CD4-positive, alpha-beta memory T cell (primary cell): ENCODE measurements around the gene CHSY1. TPM values are rescaled to one million over a fixed set of nuclear protein-coding genes. Genes with fewer than 3 reads are reported as not detected.

Experiments
- CTCF ChIA-PET: fragments of 350-600 bp; sonication (Branson Sonifier 250); formaldehyde crosslinking; loops from one replicate; lab custom pipeline; 2021; ENCODE audit warnings: inconsistent platforms; ENCODE audit not compliant: partially characterized antibody; lab: Charles Lee
- POLR2A ChIA-PET: fragments of 350-600 bp; sonication (Branson Sonifier 250); formaldehyde crosslinking; loops from one replicate; lab custom pipeline; 2021; ENCODE audit not compliant: partially characterized antibody; lab: Charles Lee
- DNase-seq, 5 donors: peaks; one replicate each; pipeline versions ENCODE4 v3.0.0 to v3.0.0-alpha.2; 2020 to 2022; ENCODE audit warnings: mixed read lengths in 1 of 5
- H3K27ac ChIP-seq: one replicate; pipeline ENCODE4 v1.7.0; 2013; ENCODE audit warnings: low read depth, low read length
- H3K27me3 ChIP-seq: 2 replicates; pipeline ENCODE4 v1.7.0; 2013; ENCODE audit warnings: mild to moderate bottlenecking, low read length, moderate library complexity; ENCODE audit not compliant: insufficient read depth
- H3K36me3 ChIP-seq: 2 replicates; pipeline ENCODE4 v1.7.0; 2013; ENCODE audit warnings: mild to moderate bottlenecking, low read length, moderate library complexity; ENCODE audit not compliant: insufficient read depth
- H3K4me1 ChIP-seq: 2 replicates; pipeline ENCODE4 v1.7.0; 2013; ENCODE audit warnings: mild to moderate bottlenecking, low read length, moderate library complexity; ENCODE audit not compliant: insufficient read depth
- H3K4me3 ChIP-seq, 2 donors: one replicate each; pipeline ENCODE4 v1.7.0; 2013; ENCODE audit warnings: low read length in 2 of 2, mild to moderate bottlenecking in 1 of 2
- H3K9me3 ChIP-seq, 2 donors: one replicate each; pipeline ENCODE4 v1.7.0; 2013; ENCODE audit warnings: low read length in 2 of 2, control low read depth in 1 of 2; ENCODE audit not compliant: control insufficient read depth in 1 of 2
- H3K27ac Mint-ChIP-seq, 7 donors: one replicate each; pipeline ENCODE4 v1.8.0; 2020 to 2021; ENCODE audit warnings: mixed read lengths in 7 of 7, mild to moderate bottlenecking in 6 of 7, inconsistent platforms in 3 of 7, moderate library complexity in 3 of 7
- H3K27me3 Mint-ChIP-seq, 2 donors: one replicate each; pipeline ENCODE4 v1.8.0; 2020 to 2021; ENCODE audit warnings: mixed read lengths in 2 of 2
- H3K36me3 Mint-ChIP-seq, 2 donors: one replicate each; pipeline ENCODE4 v1.8.0; 2020 to 2021; ENCODE audit warnings: mixed read lengths in 2 of 2, inconsistent platforms in 1 of 2, mild to moderate bottlenecking in 1 of 2
- H3K4me1 Mint-ChIP-seq, 4 donors: one replicate each; pipeline ENCODE4 v1.8.0; 2020 to 2021; ENCODE audit warnings: mixed read lengths in 4 of 4, mild to moderate bottlenecking in 1 of 4
- H3K4me3 Mint-ChIP-seq, 8 donors: one replicate each; pipeline ENCODE4 v1.8.0; 2020 to 2021; ENCODE audit warnings: mixed read lengths in 8 of 8, mild to moderate bottlenecking in 7 of 8, moderate library complexity in 6 of 8, inconsistent platforms in 3 of 8
- H3K9me3 Mint-ChIP-seq, 8 donors: one replicate each; pipeline ENCODE4 v1.8.0; 2020 to 2021; ENCODE audit warnings: mixed read lengths in 8 of 8, mild to moderate bottlenecking in 5 of 8, inconsistent platforms in 3 of 8, moderate library complexity in 1 of 8
- intact Hi-C: fragments of 100-400 bp; cut with micrococcal nuclease; formaldehyde crosslinking; loops from one replicate; pipeline ENCODE4 v1.15.1; 2023
- polyA plus RNA-seq, 2 donors: library from polyadenylated mRNA; unstranded; fragments of 300-500 nt; fragmentation: Illumina TruSeq; gene quantifications; one replicate each; pipeline ENCODE4 v1.2.3, GENCODE V29; 2021
- total RNA-seq, 2 experiments: library from RNA; stranded (reverse); gene quantifications; one replicate each; pipeline ENCODE4 v1.2.3, GENCODE V29; 2021

CHSY1 gene
- total and polyA plus RNA-seq, 4 experiments from 2014 or later = 0.64 to 11.9 (median 6.9) TPM

GRCh38 chr15:101159096-101159935 lies 92.5 kb downstream of the CHSY1 start:
- POLR2A ChIA-PET = no interaction called here

DNA sequence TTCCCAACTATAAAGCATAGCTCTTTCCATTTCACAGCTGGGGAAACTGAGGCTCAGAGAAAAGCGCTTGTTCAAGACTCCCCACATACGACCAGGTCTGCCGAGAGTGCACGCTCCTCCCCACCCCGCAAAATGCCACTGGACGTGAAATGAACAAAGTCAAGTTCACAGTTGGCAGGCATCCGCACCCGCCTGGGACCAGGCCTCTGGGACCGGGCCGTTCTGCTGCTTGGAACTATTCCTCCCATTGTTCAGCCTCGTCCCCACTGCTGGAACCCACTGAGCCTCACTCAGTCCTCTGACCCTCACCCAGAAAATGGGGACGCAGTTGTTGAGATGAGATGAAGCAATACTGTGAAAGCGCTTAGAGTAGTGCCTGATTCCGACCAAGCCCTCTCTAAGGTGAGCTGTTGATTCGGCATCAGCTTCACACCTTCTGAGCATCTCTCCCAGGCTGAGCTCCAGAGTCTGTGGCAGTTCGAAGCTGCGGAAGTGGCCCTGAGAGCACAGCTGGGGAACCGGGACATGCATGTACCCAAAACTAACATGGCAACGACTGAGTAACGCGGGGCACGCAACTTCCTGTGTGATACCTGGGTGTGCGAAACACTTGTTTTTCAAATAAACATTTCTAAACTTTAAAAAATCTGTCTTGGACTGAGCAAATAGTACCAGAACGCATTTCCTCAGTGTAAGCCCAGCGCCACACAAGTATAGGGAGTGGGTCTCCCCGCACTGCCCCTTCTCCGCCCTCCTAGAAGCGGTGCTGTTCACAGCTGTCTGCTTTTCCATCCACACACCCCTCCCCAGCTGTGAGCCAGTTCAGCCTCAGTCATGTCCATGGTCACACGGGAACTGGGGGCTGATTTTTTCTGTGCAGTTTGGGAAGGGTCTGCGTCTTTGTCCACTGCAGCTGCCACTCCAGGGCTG lies 93.4 kb downstream of the CHSY1 start:
- Mint-ChIP-seq H3K27ac (no peak overlapping the region), H3K36me3 (no peaks in the 10 kb centered on the region), H3K9me3 (peaks cover 0 to 7% (median 3%) of the 10 kb centered on the region in 8 donors), H3K27me3 (no peaks in the 10 kb centered on the region), H3K4me3 (no peak overlapping the region), H3K4me1 (peaks cover 0 to 4% (median 3%) of the 10 kb centered on the region in 4 donors)
- no peaks in the 10 kb centered on the region for H3K9me3 ChIP-seq
- H3K27ac ChIP-seq = no peak overlapping the region
- H3K27me3 ChIP-seq = no peaks in the 10 kb centered on the region
- CTCF ChIA-PET = no interaction called here
- H3K4me3 ChIP-seq = no peak overlapping the region
- no peaks in the 10 kb centered on the region for H3K4me1 ChIP-seq
- POLR2A ChIA-PET = no interaction called here
- DNase-seq = no peak
- no peaks in the 10 kb centered on the region for H3K36me3 ChIP-seq
- intact Hi-C loops = no loop called here

More at GRCh38 chr15:101159096-101159935, 92.5 kb downstream of the CHSY1 start:
- intact Hi-C loops = no loop called here
- Histone ChIP-seq H3K4me1 (no peaks in the 10 kb centered on the region), H3K9me3 (peaks cover 0 to 1% of the 10 kb centered on the region in 2 donors), H3K36me3 (no peaks in the 10 kb centered on the region), H3K27ac (no peak overlapping the region), H3K27me3 (no peaks in the 10 kb centered on the region), H3K4me3 (no peak overlapping the region)
- Mint-ChIP-seq H3K27me3 (no peaks in the 10 kb centered on the region), H3K4me1 (peaks cover 0 to 4% (median 2%) of the 10 kb centered on the region in 4 donors), H3K36me3 (peaks cover 2% of the 10 kb centered on the region in 2 donors), H3K4me3 (no peak overlapping the region), H3K9me3 (peaks cover 0 to 14% (median 11%) of the 10 kb centered on the region in 8 donors), H3K27ac (peak overlapping the region in 1 of 7 donors; percentile 59)
- no peak for DNase-seq
- CTCF ChIA-PET = interaction anchor here (1.2 kb wide), 1 partner anchor 8 kb away, joined by 3 read pairs; no protein-coding TSS in a partner anchor

DNA sequence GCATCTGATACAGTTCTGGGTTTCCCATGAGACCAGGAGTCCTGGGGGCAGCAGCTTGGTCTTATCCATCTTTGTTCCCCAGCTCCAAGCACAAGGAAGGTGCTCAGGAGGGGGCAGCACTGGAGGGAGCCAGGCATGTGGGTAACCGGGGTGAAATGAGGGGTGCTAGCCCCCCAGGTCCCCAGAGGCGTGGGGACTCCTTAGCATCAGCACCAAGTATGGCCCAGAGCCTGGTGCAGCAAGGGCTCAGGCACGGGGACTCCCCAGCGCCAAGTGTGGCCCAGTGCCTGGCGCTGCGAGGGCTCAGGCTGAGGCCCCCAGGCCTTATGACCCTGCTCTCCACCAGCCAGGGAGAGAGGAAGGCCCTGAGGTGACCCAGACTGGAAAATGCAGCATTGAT lies 94.1 kb downstream of the CHSY1 start:
- H3K27me3 ChIP-seq = no peaks in the 10 kb centered on the region
- Mint-ChIP-seq H3K27ac (no peak overlapping the region), H3K9me3 (peaks cover 0 to 6% (median 2%) of the 10 kb centered on the region in 8 donors), H3K27me3 (no peaks in the 10 kb centered on the region), H3K36me3 (no peaks in the 10 kb centered on the region), H3K4me1 (peaks cover 0 to 4% (median 3%) of the 10 kb centered on the region in 4 donors), H3K4me3 (no peak overlapping the region)
- no peaks in the 10 kb centered on the region for H3K36me3 ChIP-seq
- H3K9me3 ChIP-seq = no peaks in the 10 kb centered on the region
- POLR2A ChIA-PET = no interaction called here
- CTCF ChIA-PET = interaction anchor here (1.2 kb wide), 1 partner anchor 150 kb away, joined by 3 read pairs; no protein-coding TSS in a partner anchor
- intact Hi-C loops = no loop called here
- H3K4me3 ChIP-seq = no peak overlapping the region
- DNase-seq = no peak
- no peaks in the 10 kb centered on the region for H3K4me1 ChIP-seq
- no peak overlapping the region for H3K27ac ChIP-seq

DNA sequence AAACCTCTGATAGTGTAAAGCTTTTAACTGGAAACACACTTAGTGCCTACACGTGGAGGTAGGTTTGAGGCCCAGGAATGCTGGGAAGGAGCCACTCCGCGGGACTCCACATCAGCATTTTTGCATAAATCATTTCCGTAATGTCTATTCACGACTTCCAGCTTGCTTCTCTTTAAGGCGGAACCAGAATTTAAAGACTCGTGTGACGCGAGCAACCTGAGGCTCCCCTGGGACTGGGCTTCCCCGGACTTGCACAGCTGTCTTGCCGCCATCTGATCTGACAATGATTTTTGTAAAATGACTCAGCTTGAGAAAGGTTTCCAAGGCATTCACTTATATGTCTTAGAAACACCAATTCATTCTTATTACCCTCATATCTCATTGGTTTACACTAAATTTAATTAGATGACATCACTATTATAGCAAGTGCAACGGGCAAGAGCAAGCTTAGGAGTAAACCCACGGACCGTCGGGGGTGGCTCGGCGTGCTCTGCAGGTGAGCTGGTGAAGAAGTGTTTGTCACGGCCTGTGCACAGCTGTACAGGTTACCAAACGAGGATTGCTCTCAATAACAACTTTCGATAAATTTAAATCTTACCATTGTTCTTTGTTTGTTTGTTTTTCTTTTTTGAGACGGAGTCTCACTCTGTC lies 95.2 kb downstream of the CHSY1 start:
- H3K27me3 Mint-ChIP-seq = no peaks in the 10 kb centered on the region
- no peaks in the 10 kb centered on the region for H3K4me1 ChIP-seq
- CTCF ChIA-PET = interaction anchor here (1.2 kb wide), 1 partner anchor 149 kb away, joined by 3 read pairs; no protein-coding TSS in a partner anchor

GRCh38 chr15:101156061-101156460 lies 95.8 kb downstream of the CHSY1 start:
- H3K27ac Mint-ChIP-seq = no peak overlapping the region
- peaks cover 3 to 8% (median 4%) of the 10 kb centered on the region in 4 donors for H3K4me1 Mint-ChIP-seq
- H3K27me3 ChIP-seq = no peaks in the 10 kb centered on the region
- ChIA-PET CTCF (no interaction called here), POLR2A (no interaction called here)
- no peaks in the 10 kb centered on the region for H3K36me3 Mint-ChIP-seq
- H3K4me1 ChIP-seq = peaks cover 4% of the 10 kb centered on the region
- H3K27ac ChIP-seq = no peak overlapping the region
- H3K9me3 ChIP-seq = no peaks in the 10 kb centered on the region
- no peak for DNase-seq
- H3K4me3 Mint-ChIP-seq = no peak overlapping the region
- no peaks in the 10 kb centered on the region for H3K27me3 Mint-ChIP-seq
- intact Hi-C loops = no loop called here
- H3K9me3 Mint-ChIP-seq = peaks cover 0 to 6% (median 0%) of the 10 kb centered on the region in 8 donors
- no peak overlapping the region for H3K4me3 ChIP-seq
- no peaks in the 10 kb centered on the region for H3K36me3 ChIP-seq

More for the DNA sequence above, 95.2 kb downstream of the CHSY1 start:
- peaks cover 0 to 4% (median 2%) of the 10 kb centered on the region in 4 donors for H3K4me1 Mint-ChIP-seq
- H3K27ac ChIP-seq = no peak overlapping the region
- POLR2A ChIA-PET = no interaction called here
- no peaks in the 10 kb centered on the region for H3K9me3 ChIP-seq
- no peaks in the 10 kb centered on the region for H3K36me3 Mint-ChIP-seq
- H3K27me3 ChIP-seq = no peaks in the 10 kb centered on the region
- H3K4me3 Mint-ChIP-seq = no peak overlapping the region
- no peak overlapping the region for H3K4me3 ChIP-seq
- H3K9me3 Mint-ChIP-seq = peaks cover 0 to 6% (median 0%) of the 10 kb centered on the region in 8 donors
- intact Hi-C loops = no loop called here
- H3K27ac Mint-ChIP-seq = no peak overlapping the region
- no peaks in the 10 kb centered on the region for H3K36me3 ChIP-seq
- no peak for DNase-seq

GRCh38 chr15:101153801-101154656 lies 97.8 kb downstream of the CHSY1 start:
- no peaks in the 10 kb centered on the region for H3K9me3 ChIP-seq
- DNase-seq = no peak
- Mint-ChIP-seq H3K4me1 (peaks cover 4 to 11% (median 6%) of the 10 kb centered on the region in 4 donors), H3K27ac (no peak overlapping the region), H3K9me3 (peaks cover 0 to 5% (median 0%) of the 10 kb centered on the region in 8 donors), H3K36me3 (no peaks in the 10 kb centered on the region), H3K27me3 (no peaks in the 10 kb centered on the region), H3K4me3 (no peak overlapping the region)
- no peak overlapping the region for H3K27ac ChIP-seq
- ChIA-PET CTCF (no interaction called here), POLR2A (no interaction called here)
- H3K27me3 ChIP-seq = no peaks in the 10 kb centered on the region
- no peaks in the 10 kb centered on the region for H3K36me3 ChIP-seq
- no peak overlapping the region for H3K4me3 ChIP-seq
- intact Hi-C loops = no loop called here
- peaks cover 4% of the 10 kb centered on the region for H3K4me1 ChIP-seq
